HepG2 (cell line): ENCODE data around the gene GSTM2. TPM values are rescaled to one million over a fixed set of nuclear protein-coding genes. Genes with fewer than 3 reads are reported as not detected.

Experiments used
- ATF7-NPFF ChIP-seq: sonication (generic); formaldehyde crosslinking; IDR thresholded peaks from 2 replicates; pipeline ENCODE4 v1.8.1; 2023; ENCODE audit warnings: mild to moderate bottlenecking, low read depth, missing genetic modification reagents, moderate library complexity
- ETV6 ChIP-seq: sonication (generic); formaldehyde crosslinking; conservative IDR thresholded peaks from 2 replicates; pipeline ENCODE4 v1.4.0; 2020; ENCODE audit warnings: missing genetic modification reagents
- GLI4 ChIP-seq: sonication (generic); formaldehyde crosslinking; IDR thresholded peaks from 2 replicates; pipeline ENCODE4 v1.5.1; 2020; ENCODE audit warnings: missing genetic modification reagents, mild to moderate bottlenecking, moderate library complexity, borderline replicate concordance
- KDM5A ChIP-seq: fragments of 200-600 bp; sonication (generic); IDR thresholded peaks from 2 replicates; pipeline ENCODE4 v1.7.0; 2018; ENCODE audit warnings: antibody characterized with exemption, mild to moderate bottlenecking, low read length, borderline replicate concordance
- NFYC ChIP-seq: IDR thresholded peaks from 2 replicates; pipeline ENCODE4 v1.6.1; 2016; ENCODE audit warnings: missing genetic modification reagents, missing compliant biosample characterization
- NPAS2 ChIP-seq: sonication (generic); formaldehyde crosslinking; IDR thresholded peaks from 2 replicates; pipeline ENCODE4 v1.8.0; 2022; ENCODE audit warnings: mild to moderate bottlenecking, missing genetic modification reagents, borderline replicate concordance
- NR2F1 ChIP-seq, 2 experiments: fragments of 450-650 bp in 1 of 2; formaldehyde crosslinking in 1 of 2; IDR thresholded peaks; 2 replicates each; pipeline versions ENCODE4 v1.5.0 to v1.6.1; 2016 to 2020; ENCODE audit warnings: mild to moderate bottlenecking in 1 of 2, missing compliant biosample characterization in 1 of 2, missing genetic modification reagents in 1 of 2, moderate library complexity in 1 of 2
- POLR2A ChIP-seq, 2 experiments: IDR thresholded peaks; 2 replicates each; pipeline ENCODE4 v1.6.1; 2011; ENCODE audit warnings: low read depth in 2 of 2, low read length in 2 of 2, mild to moderate bottlenecking in 1 of 2, moderate library complexity in 1 of 2; ENCODE audit not compliant: insufficient read depth in 1 of 2
- REL ChIP-seq: sonication (generic); formaldehyde crosslinking; conservative IDR thresholded peaks from 2 replicates; pipeline ENCODE4 v1.8.0; 2022; ENCODE audit warnings: mild to moderate bottlenecking, missing genetic modification reagents, moderate library complexity
- ZBTB1 ChIP-seq: sonication (generic); formaldehyde crosslinking; IDR thresholded peaks from 2 replicates; pipeline ENCODE4 v1.4.0; 2020; ENCODE audit warnings: missing genetic modification reagents, borderline replicate concordance
- ZBTB38 ChIP-seq: sonication (generic); formaldehyde crosslinking; IDR thresholded peaks from 2 replicates; pipeline ENCODE4 v1.5.1; 2020; ENCODE audit warnings: mild to moderate bottlenecking, missing genetic modification reagents
- ZNF232 ChIP-seq: sonication (generic); formaldehyde crosslinking; IDR thresholded peaks from 2 replicates; pipeline ENCODE4 v1.4.0; 2020; ENCODE audit warnings: missing genetic modification reagents, borderline replicate concordance
- ZNF235 ChIP-seq: sonication (generic); formaldehyde crosslinking; IDR thresholded peaks from 2 replicates; pipeline ENCODE4 v1.8.1; 2023; ENCODE audit warnings: mild to moderate bottlenecking, missing genetic modification reagents, borderline replicate concordance
- ZNF274 ChIP-seq: sonication (generic); formaldehyde crosslinking; IDR thresholded peaks from 2 replicates; pipeline ENCODE4 v1.5.1; 2020; ENCODE audit warnings: mild to moderate bottlenecking, missing genetic modification reagents
- ZNF382 ChIP-seq: sonication (generic); formaldehyde crosslinking; IDR thresholded peaks from 2 replicates; pipeline ENCODE4 v1.5.0; 2020; ENCODE audit warnings: missing genetic modification reagents, mild to moderate bottlenecking, borderline replicate concordance
- polyA plus RNA-seq, 8 experiments: library from polyadenylated mRNA; depleted of rRNA in 3 of 8; stranded (reverse) in 7 of 8; unstranded in 1 of 8; fragments of >200 nt; fragmentation: Illumina TruSeq in 4 of 8; extraction: Trizol in 4 of 8; gene quantifications; 2 replicates each; pipeline versions ENCODE4 v1.2.1 to v1.2.3, GENCODE V29; 2011 to 2016; ENCODE audit warnings: low read depth in 4 of 8, missing spikeins in 1 of 8, mixed read lengths in 1 of 8; ENCODE audit not compliant: insufficient read depth in 1 of 8
- total RNA-seq, 5 experiments: library from RNA; depleted of rRNA; stranded (reverse); fragments of >200 nt; fragmentation: Illumina TruSeq; extraction: Trizol; gene quantifications; 2 replicates each; pipeline ENCODE4 v1.2.3, GENCODE V29; 2016; ENCODE audit warnings: low read depth in 1 of 5
- TF ChIP-seq, protein P1 (sequence below): sonication (generic); formaldehyde crosslinking; IDR thresholded peaks from 2 replicates; pipeline ENCODE4 v1.5.1; 2020; ENCODE audit warnings: mild to moderate bottlenecking, missing genetic modification reagents, borderline replicate concordance
- TF ChIP-seq, protein P2 (sequence below): sonication (generic); formaldehyde crosslinking; IDR thresholded peaks from 2 replicates; pipeline ENCODE4 v1.8.1; 2022; ENCODE audit warnings: low read depth, mild to moderate bottlenecking, missing genetic modification reagents
- TF ChIP-seq, protein P3 (sequence below): IDR thresholded peaks from 2 replicates; pipeline ENCODE4 v1.6.1; 2016; ENCODE audit warnings: missing compliant biosample characterization, missing genetic modification reagents, borderline replicate concordance
- TF ChIP-seq, protein P4 (sequence below): sonication (generic); formaldehyde crosslinking; IDR thresholded peaks from 2 replicates; pipeline ENCODE4 v1.9.0; 2021; ENCODE audit warnings: missing genetic modification reagents, mild to moderate bottlenecking, borderline replicate concordance
- TF ChIP-seq, protein P5 (sequence below): sonication (generic); formaldehyde crosslinking; IDR thresholded peaks from 2 replicates; pipeline ENCODE4 v1.5.1; 2020; ENCODE audit warnings: missing genetic modification reagents, mild to moderate bottlenecking, borderline replicate concordance

GSTM2 gene
- total and polyA plus RNA-seq, 2 of the 13 experiments (the other 11 are each of a cell fraction or from before 2014, with no cell fraction given), result 7.0 to 15.0 TPM

DNA sequence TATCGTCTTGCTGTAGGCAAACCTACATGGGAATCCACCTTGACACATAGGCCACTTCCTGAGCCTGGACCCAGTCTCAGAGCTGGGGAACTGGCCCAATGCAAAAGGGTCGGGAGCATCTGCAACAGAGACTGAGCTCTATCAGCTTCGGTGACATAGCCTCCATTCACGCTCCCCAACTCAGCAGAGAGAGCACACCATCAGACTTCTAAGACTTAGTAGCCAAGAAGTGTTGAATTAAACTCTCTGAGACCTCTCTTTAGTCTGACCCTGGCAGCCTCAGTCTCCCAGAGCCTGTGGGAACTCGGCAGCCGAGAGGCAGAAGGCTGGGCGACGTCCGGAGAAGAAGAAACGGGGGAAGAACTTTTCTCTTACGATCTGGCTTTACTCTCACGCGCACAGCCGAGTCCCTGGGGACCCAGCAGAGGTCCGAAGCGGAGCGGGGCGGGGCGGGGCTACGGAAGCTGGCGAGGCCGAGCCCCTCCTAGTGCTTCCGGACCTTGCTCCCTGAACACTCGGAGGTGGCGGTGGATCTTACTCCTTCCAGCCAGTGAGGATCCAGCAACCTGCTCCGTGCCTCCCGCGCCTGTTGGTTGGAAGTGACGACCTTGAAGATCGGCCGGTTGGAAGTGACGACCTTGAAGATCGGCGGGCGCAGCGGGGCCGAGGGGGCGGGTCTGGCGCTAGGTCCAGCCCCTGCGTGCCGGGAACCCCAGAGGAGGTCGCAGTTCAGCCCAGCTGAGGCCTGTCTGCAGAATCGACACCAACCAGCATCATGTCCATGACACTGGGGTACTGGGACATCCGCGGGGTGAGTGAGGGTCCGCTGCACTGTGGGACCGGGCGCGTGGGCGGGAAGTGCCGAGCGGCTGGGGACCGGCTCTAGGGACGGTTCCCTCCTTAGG, 12.0 kb upstream of the GSTM2 start, which contains the start of gene GSTM4 (continued):
- TF ChIP-seq, protein P1, sequence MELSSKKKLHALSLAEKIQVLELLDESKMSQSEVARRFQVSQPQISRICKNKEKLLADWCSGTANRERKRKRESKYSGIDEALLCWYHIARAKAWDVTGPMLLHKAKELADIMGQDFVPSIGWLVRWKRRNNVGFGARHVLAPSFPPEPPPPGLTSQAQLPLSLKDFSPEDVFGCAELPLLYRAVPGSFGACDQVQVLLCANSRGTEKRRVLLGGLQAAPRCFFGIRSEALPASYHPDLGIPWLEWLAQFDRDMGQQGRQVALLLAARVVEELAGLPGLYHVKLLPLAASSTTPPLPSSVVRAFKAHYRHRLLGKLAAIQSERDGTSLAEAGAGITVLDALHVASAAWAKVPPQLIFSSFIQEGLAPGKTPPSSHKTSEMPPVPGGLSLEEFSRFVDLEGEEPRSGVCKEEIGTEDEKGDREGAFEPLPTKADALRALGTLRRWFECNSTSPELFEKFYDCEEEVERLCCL, result no peak
- no peak for TF ChIP-seq REL (CRISPR knock-in tag)
- peak; percentile 57 for TF ChIP-seq ZBTB38 (CRISPR knock-in tag)
- TF ChIP-seq NFYC (CRISPR knock-in tag), result no peak
- TF ChIP-seq, protein P2, sequence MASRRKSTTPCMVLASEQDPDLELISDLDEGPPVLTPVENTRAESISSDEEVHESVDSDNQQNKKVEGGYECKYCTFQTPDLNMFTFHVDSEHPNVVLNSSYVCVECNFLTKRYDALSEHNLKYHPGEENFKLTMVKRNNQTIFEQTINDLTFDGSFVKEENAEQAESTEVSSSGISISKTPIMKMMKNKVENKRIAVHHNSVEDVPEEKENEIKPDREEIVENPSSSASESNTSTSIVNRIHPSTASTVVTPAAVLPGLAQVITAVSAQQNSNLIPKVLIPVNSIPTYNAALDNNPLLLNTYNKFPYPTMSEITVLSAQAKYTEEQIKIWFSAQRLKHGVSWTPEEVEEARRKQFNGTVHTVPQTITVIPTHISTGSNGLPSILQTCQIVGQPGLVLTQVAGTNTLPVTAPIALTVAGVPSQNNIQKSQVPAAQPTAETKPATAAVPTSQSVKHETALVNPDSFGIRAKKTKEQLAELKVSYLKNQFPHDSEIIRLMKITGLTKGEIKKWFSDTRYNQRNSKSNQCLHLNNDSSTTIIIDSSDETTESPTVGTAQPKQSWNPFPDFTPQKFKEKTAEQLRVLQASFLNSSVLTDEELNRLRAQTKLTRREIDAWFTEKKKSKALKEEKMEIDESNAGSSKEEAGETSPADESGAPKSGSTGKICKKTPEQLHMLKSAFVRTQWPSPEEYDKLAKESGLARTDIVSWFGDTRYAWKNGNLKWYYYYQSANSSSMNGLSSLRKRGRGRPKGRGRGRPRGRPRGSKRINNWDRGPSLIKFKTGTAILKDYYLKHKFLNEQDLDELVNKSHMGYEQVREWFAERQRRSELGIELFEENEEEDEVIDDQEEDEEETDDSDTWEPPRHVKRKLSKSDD, result 0 out of 2 replicates have a peak, but pooled peaks have one; percentile 54
- no peak for TF ChIP-seq ZBTB1
- TF ChIP-seq ZNF382 (CRISPR knock-in tag), result no peak
- TF ChIP-seq GLI4 (CRISPR knock-in tag), result no peak
- TF ChIP-seq, protein P3, sequence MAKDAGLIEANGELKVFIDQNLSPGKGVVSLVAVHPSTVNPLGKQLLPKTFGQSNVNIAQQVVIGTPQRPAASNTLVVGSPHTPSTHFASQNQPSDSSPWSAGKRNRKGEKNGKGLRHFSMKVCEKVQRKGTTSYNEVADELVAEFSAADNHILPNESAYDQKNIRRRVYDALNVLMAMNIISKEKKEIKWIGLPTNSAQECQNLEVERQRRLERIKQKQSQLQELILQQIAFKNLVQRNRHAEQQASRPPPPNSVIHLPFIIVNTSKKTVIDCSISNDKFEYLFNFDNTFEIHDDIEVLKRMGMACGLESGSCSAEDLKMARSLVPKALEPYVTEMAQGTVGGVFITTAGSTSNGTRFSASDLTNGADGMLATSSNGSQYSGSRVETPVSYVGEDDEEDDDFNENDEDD, result no peak
- TF ChIP-seq POLR2A (IDR thresholded peaks at IDR 0.05; ENCODE audit: insufficient read depth in 1 of 2, low read depth in 2 of 2, low read length in 2 of 2), result peak in 1 of 2 experiments; percentile 85; a peak in 2 of 4 replicates
- TF ChIP-seq, protein P4, sequence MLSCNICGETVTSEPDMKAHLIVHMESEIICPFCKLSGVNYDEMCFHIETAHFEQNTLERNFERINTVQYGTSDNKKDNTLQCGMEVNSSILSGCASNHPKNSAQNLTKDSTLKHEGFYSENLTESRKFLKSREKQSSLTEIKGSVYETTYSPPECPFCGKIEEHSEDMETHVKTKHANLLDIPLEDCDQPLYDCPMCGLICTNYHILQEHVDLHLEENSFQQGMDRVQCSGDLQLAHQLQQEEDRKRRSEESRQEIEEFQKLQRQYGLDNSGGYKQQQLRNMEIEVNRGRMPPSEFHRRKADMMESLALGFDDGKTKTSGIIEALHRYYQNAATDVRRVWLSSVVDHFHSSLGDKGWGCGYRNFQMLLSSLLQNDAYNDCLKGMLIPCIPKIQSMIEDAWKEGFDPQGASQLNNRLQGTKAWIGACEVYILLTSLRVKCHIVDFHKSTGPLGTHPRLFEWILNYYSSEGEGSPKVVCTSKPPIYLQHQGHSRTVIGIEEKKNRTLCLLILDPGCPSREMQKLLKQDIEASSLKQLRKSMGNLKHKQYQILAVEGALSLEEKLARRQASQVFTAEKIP, result no peak
- no peak for TF ChIP-seq NR2F1 (CRISPR knock-in tag; IDR thresholded peaks at IDR 0.05)
- TF ChIP-seq, protein P5, sequence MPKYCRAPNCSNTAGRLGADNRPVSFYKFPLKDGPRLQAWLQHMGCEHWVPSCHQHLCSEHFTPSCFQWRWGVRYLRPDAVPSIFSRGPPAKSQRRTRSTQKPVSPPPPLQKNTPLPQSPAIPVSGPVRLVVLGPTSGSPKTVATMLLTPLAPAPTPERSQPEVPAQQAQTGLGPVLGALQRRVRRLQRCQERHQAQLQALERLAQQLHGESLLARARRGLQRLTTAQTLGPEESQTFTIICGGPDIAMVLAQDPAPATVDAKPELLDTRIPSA (CRISPR knock-in tag), result peak; percentile 96; the same call in 1 of the 2 replicates
- TF ChIP-seq KDM5A, result 0 out of 2 replicates have a peak, but pooled peaks have one; percentile 22
- TF ChIP-seq NPAS2 (CRISPR knock-in tag), result no peak
- no peak for TF ChIP-seq ATF7-NPFF
- TF ChIP-seq ZNF274 (CRISPR knock-in tag), result peak; percentile 35; the same call in 1 of the 2 replicates
- no peak; the same call in 1 of the 2 replicates for TF ChIP-seq ZNF232 (CRISPR knock-in tag)
- TF ChIP-seq ZNF235, result 0 out of 2 replicates have a peak, but pooled peaks have one; percentile 61
- no peak; the same call in 1 of the 2 replicates for TF ChIP-seq ETV6
